OCI-LY1 (cell line): ENCODE data around the gene PDE4D.

Source experiments
- H2AFZ ChIP-seq: fragments of 200-600 bp; sonication (generic), shearing (Covaris generic); 2 replicates; pipeline ENCODE4 v1.6.0; 2014; ENCODE audit warnings: antibody characterized with exemption, mild to moderate bottlenecking, low read length
- H3F3A ChIP-seq: fragments of 200-600 bp; sonication (generic), shearing (Covaris generic); 2 replicates; pipeline ENCODE4 v1.6.0; 2014; ENCODE audit warnings: mild to moderate bottlenecking, antibody characterized with exemption, low read length, moderate library complexity; ENCODE audit not compliant: insufficient read depth
- H3K27ac ChIP-seq: fragments of 200-600 bp; sonication (generic); 2 replicates; pipeline ENCODE4 v1.5.1; 2014; ENCODE audit warnings: low read length, mixed run types, mild to moderate bottlenecking, low read depth; ENCODE audit not compliant: poor library complexity, severe bottlenecking
- H3K27me3 ChIP-seq: fragments of 200-600 bp; sonication (generic); 2 replicates; pipeline ENCODE4 v1.6.0; 2014; ENCODE audit warnings: antibody characterized with exemption, mild to moderate bottlenecking, low read length, moderate library complexity; ENCODE audit not compliant: insufficient read depth
- H3K36me3 ChIP-seq: fragments of 200-600 bp; sonication (generic); 2 replicates; pipeline ENCODE4 v1.6.1; 2014; ENCODE audit warnings: mild to moderate bottlenecking, antibody characterized with exemption, low read length, moderate library complexity, mixed read lengths; ENCODE audit not compliant: insufficient read depth
- H3K4me1 ChIP-seq: fragments of 200-600 bp; sonication (generic); 2 replicates; pipeline ENCODE4 v1.5.1; 2014; ENCODE audit warnings: mild to moderate bottlenecking, low read length, moderate library complexity; ENCODE audit not compliant: insufficient read depth, severe bottlenecking
- H3K4me2 ChIP-seq: fragments of 200-600 bp; sonication (generic), shearing (Covaris generic); 2 replicates; pipeline ENCODE4 v1.6.1; 2014; ENCODE audit warnings: low read length
- H3K4me3 ChIP-seq: fragments of 200-600 bp; sonication (generic); 2 replicates; pipeline ENCODE4 v1.5.1; 2014; ENCODE audit warnings: low read length, low read depth, mild to moderate bottlenecking, mixed read lengths; ENCODE audit not compliant: poor library complexity, severe bottlenecking
- H3K79me2 ChIP-seq: fragments of 200-600 bp; shearing (Covaris generic); 2 replicates; pipeline ENCODE4 v1.6.1; 2016; ENCODE audit warnings: mixed run types, low read length, mixed read lengths; ENCODE audit not compliant: insufficient read depth
- H3K9ac ChIP-seq: fragments of 200-600 bp; sonication (generic), shearing (Covaris generic); 2 replicates; pipeline ENCODE4 v1.6.1; 2014; ENCODE audit warnings: mild to moderate bottlenecking, low read length, mixed read lengths
- H3K9me2 ChIP-seq: fragments of 200-600 bp; sonication (generic), shearing (Covaris generic); 2 replicates; pipeline ENCODE4 v1.6.1; 2014; ENCODE audit warnings: low read depth, mild to moderate bottlenecking, low read length, mixed read lengths
- H3K9me3 ChIP-seq: fragments of 200-600 bp; shearing (Covaris generic); 2 replicates; pipeline ENCODE4 v1.6.1; 2014; ENCODE audit warnings: low read length, mixed read lengths
- H4K20me1 ChIP-seq: fragments of 200-600 bp; sonication (generic), shearing (Covaris generic); 2 replicates; pipeline ENCODE4 v1.6.0; 2016; ENCODE audit warnings: mild to moderate bottlenecking, low read length; ENCODE audit not compliant: insufficient read depth
- CTCF ChIP-seq: fragments of 200-600 bp; sonication (generic), shearing (Covaris generic); IDR thresholded peaks from 2 replicates; pipeline ENCODE4 v1.5.1; 2017; ENCODE audit warnings: mild to moderate bottlenecking, antibody characterized with exemption, low read length, moderate library complexity, mixed read lengths
- EZH2 ChIP-seq: fragments of 200-600 bp; sonication (generic), shearing (Covaris generic); IDR thresholded peaks from 2 replicates; pipeline ENCODE4 v1.8.0; 2017; ENCODE audit warnings: borderline replicate concordance, mixed run types, mild to moderate bottlenecking, antibody characterized with exemption, low read length, moderate library complexity, mixed read lengths

Gene PDE4D

DNA sequence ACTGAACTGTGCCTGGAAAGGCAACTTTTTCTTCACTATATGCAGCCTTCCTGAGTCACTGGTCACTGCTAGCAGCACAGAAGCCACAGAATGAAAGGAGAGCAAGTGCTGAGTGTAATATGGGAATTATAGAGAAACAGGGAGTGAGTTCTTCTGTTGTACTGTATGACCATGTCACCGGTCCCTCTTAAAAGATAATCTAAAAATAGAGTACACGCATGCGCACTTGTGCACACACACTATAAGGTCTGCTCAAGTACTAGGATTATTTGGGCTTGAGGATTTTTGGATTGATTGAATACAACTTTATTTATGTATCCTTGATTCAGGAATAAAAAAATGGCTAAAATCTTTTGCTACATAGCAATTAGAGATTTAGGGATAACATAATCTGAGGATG is 571.9 kb downstream of the PDE4D start:
- no peaks in the 10 kb centered on the region for H4K20me1 ChIP-seq
- H3K27ac ChIP-seq, result no peak overlapping the region
- no peak overlapping the region for H2AFZ ChIP-seq
- no peaks in the 10 kb centered on the region for H3K27me3 ChIP-seq
- H3K4me2 ChIP-seq, result no peak overlapping the region
- no peaks in the 10 kb centered on the region for H3F3A ChIP-seq
- TF ChIP-seq EZH2, result no peak
- no peak for TF ChIP-seq CTCF
- H3K4me1 ChIP-seq, result no peaks in the 10 kb centered on the region
- no peaks in the 10 kb centered on the region for H3K36me3 ChIP-seq
- no peaks in the 10 kb centered on the region for H3K79me2 ChIP-seq
- H3K9me2 ChIP-seq, result no peaks in the 10 kb centered on the region
- H3K9ac ChIP-seq, result no peak overlapping the region
- H3K9me3 ChIP-seq, result no peaks in the 10 kb centered on the region
- no peak overlapping the region for H3K4me3 ChIP-seq

- Histone ChIP-seq H3K27ac (no peak overlapping the region), H3K9me3 (no peaks in the 10 kb centered on the region), H3K4me2 (no peak overlapping the region), H3F3A (no peaks in the 10 kb centered on the region), H3K79me2 (no peaks in the 10 kb centered on the region), H3K27me3 (no peaks in the 10 kb centered on the region), H2AFZ (no peak overlapping the region), H3K9ac (no peak overlapping the region), H4K20me1 (no peaks in the 10 kb centered on the region), H3K4me3 (no peak overlapping the region), H3K36me3 (no peaks in the 10 kb centered on the region), H3K4me1 (no peaks in the 10 kb centered on the region), H3K9me2 (no peaks in the 10 kb centered on the region)
- TF ChIP-seq CTCF (no peak), EZH2 (no peak)
These were observed 573.1 kb downstream of the PDE4D start for GRCh38 chr5:59320420-59320819.

DNA sequence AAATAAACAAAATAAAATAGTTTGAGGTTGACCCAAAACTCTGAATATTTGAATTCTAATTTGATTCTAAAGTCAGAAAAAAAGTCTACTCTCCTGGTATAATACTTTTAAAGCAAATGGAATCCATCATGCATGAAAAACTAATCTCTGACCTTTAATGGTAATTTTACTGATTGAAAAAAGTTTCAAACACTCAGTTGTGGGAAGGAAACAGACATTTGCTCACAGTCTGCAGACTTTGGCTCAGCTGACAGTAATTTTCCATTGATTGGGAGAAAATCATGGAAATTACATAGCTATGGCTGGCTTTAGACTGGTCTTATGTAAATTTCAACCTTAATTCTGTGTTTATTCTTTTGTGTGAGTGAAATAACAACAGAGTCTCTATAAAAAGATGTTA is 574.3 kb downstream of the PDE4D start:
- no peaks in the 10 kb centered on the region for H3K9me3 ChIP-seq

More for the DNA sequence above, 574.3 kb downstream of the PDE4D start:
- Histone ChIP-seq H3K79me2 (no peaks in the 10 kb centered on the region), H4K20me1 (no peaks in the 10 kb centered on the region), H3K9me2 (no peaks in the 10 kb centered on the region), H3K36me3 (no peaks in the 10 kb centered on the region), H3K4me3 (no peak overlapping the region), H3K9ac (no peak overlapping the region), H3K27ac (no peak overlapping the region), H3K27me3 (no peaks in the 10 kb centered on the region), H3F3A (no peaks in the 10 kb centered on the region), H3K4me2 (no peak overlapping the region), H2AFZ (no peak overlapping the region), H3K4me1 (no peaks in the 10 kb centered on the region)
- TF ChIP-seq CTCF (no peak), EZH2 (no peak)
